ENCODE data around the gene MBOAT1.

The MBOAT1 gene

GRCh38 chr6:20118892-20119291 is 93.4 kb downstream of the MBOAT1 start:
- TF ChIP-seq EP300 (IDR thresholded peaks at IDR 0.05; ENCODE audit: borderline replicate concordance) (peak; percentile 38; the same call in 1 of the 2 replicates), YY1 (IDR thresholded peaks at IDR 0.05; ENCODE audit: low read depth) (no peak)

- TF ChIP-seq, protein P1, sequence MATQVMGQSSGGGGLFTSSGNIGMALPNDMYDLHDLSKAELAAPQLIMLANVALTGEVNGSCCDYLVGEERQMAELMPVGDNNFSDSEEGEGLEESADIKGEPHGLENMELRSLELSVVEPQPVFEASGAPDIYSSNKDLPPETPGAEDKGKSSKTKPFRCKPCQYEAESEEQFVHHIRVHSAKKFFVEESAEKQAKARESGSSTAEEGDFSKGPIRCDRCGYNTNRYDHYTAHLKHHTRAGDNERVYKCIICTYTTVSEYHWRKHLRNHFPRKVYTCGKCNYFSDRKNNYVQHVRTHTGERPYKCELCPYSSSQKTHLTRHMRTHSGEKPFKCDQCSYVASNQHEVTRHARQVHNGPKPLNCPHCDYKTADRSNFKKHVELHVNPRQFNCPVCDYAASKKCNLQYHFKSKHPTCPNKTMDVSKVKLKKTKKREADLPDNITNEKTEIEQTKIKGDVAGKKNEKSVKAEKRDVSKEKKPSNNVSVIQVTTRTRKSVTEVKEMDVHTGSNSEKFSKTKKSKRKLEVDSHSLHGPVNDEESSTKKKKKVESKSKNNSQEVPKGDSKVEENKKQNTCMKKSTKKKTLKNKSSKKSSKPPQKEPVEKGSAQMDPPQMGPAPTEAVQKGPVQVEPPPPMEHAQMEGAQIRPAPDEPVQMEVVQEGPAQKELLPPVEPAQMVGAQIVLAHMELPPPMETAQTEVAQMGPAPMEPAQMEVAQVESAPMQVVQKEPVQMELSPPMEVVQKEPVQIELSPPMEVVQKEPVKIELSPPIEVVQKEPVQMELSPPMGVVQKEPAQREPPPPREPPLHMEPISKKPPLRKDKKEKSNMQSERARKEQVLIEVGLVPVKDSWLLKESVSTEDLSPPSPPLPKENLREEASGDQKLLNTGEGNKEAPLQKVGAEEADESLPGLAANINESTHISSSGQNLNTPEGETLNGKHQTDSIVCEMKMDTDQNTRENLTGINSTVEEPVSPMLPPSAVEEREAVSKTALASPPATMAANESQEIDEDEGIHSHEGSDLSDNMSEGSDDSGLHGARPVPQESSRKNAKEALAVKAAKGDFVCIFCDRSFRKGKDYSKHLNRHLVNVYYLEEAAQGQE (IDR thresholded peaks at IDR 0.05; ENCODE audit: low read depth) = no peak
- TF ChIP-seq TAF1 (IDR thresholded peaks at IDR 0.05; ENCODE audit: low read depth) = no peak
- no peak; the same call in 1 of the 2 replicates for TF ChIP-seq TCF12 (IDR thresholded peaks at IDR 0.05; ENCODE audit: low read depth)
- no peak for TF ChIP-seq RAD21 (IDR thresholded peaks at IDR 0.05; ENCODE audit: low read depth)
- no peak for TF ChIP-seq CREB1 (IDR thresholded peaks at IDR 0.05; ENCODE audit: low read depth)
- TF ChIP-seq USF1 (IDR thresholded peaks at IDR 0.05) = no peak
- no peak for TF ChIP-seq YY1 (IDR thresholded peaks at IDR 0.05; ENCODE audit: low read depth)
- TF ChIP-seq FOXM1 (IDR thresholded peaks at IDR 0.05; ENCODE audit: borderline replicate concordance, low read depth) = no peak
- TF ChIP-seq NFIC (IDR thresholded peaks at IDR 0.05) = 0 out of 2 replicates have a peak, but pooled peaks have one; percentile 9
- TF ChIP-seq ZBTB7A (IDR thresholded peaks at IDR 0.05; ENCODE audit: low read depth) = no peak
- TF ChIP-seq TEAD4 (IDR thresholded peaks at IDR 0.05) = peak; percentile 86
- TF ChIP-seq CEBPB (IDR thresholded peaks at IDR 0.05) = no peak
- TF ChIP-seq MAX (IDR thresholded peaks at IDR 0.05) = no peak
- TF ChIP-seq EP300 (IDR thresholded peaks at IDR 0.05; ENCODE audit: borderline replicate concordance) = peak; percentile 53; the same call in 1 of the 2 replicates
- TF ChIP-seq EGR1 (IDR thresholded peaks at IDR 0.05) = no peak
These were observed 94.8 kb downstream of the MBOAT1 start for GRCh38 chr6:20117474-20117873.

GRCh38 chr6:20116792-20117191 is 95.5 kb downstream of the MBOAT1 start:
- no peak for TF ChIP-seq EGR1 (IDR thresholded peaks at IDR 0.05)
- no peak for TF ChIP-seq ZBTB7A (IDR thresholded peaks at IDR 0.05; ENCODE audit: low read depth)
- TF ChIP-seq, protein P1 (IDR thresholded peaks at IDR 0.05; ENCODE audit: low read depth) = no peak
- TF ChIP-seq YY1 (IDR thresholded peaks at IDR 0.05; ENCODE audit: low read depth) = no peak
- TF ChIP-seq TEAD4 (IDR thresholded peaks at IDR 0.05) = no peak
- TF ChIP-seq EP300 (IDR thresholded peaks at IDR 0.05; ENCODE audit: borderline replicate concordance) = no peak
- no peak for TF ChIP-seq NFIC (IDR thresholded peaks at IDR 0.05)
- TF ChIP-seq CEBPB (IDR thresholded peaks at IDR 0.05) = no peak
- no peak for TF ChIP-seq FOXM1 (IDR thresholded peaks at IDR 0.05; ENCODE audit: borderline replicate concordance, low read depth)

- no peak for TF ChIP-seq TCF12 (IDR thresholded peaks at IDR 0.05; ENCODE audit: low read depth)
- TF ChIP-seq CREB1 (IDR thresholded peaks at IDR 0.05; ENCODE audit: low read depth) = no peak
- no peak for TF ChIP-seq ZBTB7A (IDR thresholded peaks at IDR 0.05; ENCODE audit: low read depth)
- TF ChIP-seq, protein P1 (IDR thresholded peaks at IDR 0.05; ENCODE audit: low read depth) = no peak
- no peak for TF ChIP-seq TAF1 (IDR thresholded peaks at IDR 0.05; ENCODE audit: low read depth)
- no peak for TF ChIP-seq TEAD4 (IDR thresholded peaks at IDR 0.05)
- TF ChIP-seq EP300 (IDR thresholded peaks at IDR 0.05; ENCODE audit: borderline replicate concordance) = no peak
- TF ChIP-seq YY1 (IDR thresholded peaks at IDR 0.05; ENCODE audit: low read depth) = no peak
- TF ChIP-seq EGR1 (IDR thresholded peaks at IDR 0.05) = no peak
- no peak for TF ChIP-seq FOXM1 (IDR thresholded peaks at IDR 0.05; ENCODE audit: borderline replicate concordance, low read depth)
- no peak for TF ChIP-seq USF1 (IDR thresholded peaks at IDR 0.05)
- no peak for TF ChIP-seq RAD21 (IDR thresholded peaks at IDR 0.05; ENCODE audit: low read depth)
- TF ChIP-seq MAX (IDR thresholded peaks at IDR 0.05) = no peak
- no peak for TF ChIP-seq NFIC (IDR thresholded peaks at IDR 0.05)
- no peak for TF ChIP-seq CEBPB (IDR thresholded peaks at IDR 0.05)
These were observed 96.9 kb downstream of the MBOAT1 start for GRCh38 chr6:20115246-20115980.
